HCT116 (cell line): ENCODE results near the gene ALDOC.

ENCODE experiments used
- EGR1 ChIP-seq: IDR thresholded peaks from 2 replicates; pipeline ENCODE4 v1.6.1; 2012; ENCODE audit warnings: low read depth
- POLR2AphosphoS5 ChIP-seq: IDR thresholded peaks from 2 replicates; pipeline ENCODE4 v1.6.1; 2011; ENCODE audit warnings: mild to moderate bottlenecking, low read depth, low read length, moderate library complexity
- RAD21 ChIP-seq: IDR thresholded peaks from 2 replicates; pipeline ENCODE4 v1.6.1; 2012; ENCODE audit warnings: low read depth, mild to moderate bottlenecking
- YY1 ChIP-seq: IDR thresholded peaks from 2 replicates; pipeline ENCODE4 v1.6.1; 2011; ENCODE audit warnings: low read length, low read depth, moderate library complexity, mild to moderate bottlenecking; ENCODE audit not compliant: insufficient replicate concordance; ENCODE audit errors: extremely low read depth
- ZFX ChIP-seq: fragments of 450-650 bp; IDR thresholded peaks from 2 replicates; pipeline ENCODE4 v1.6.1; 2017
- TF ChIP-seq, protein P1 (sequence below), 3 experiments: fragments of 200-600 bp in 1 of 3; sonication (generic) in 1 of 3; IDR thresholded peaks in 2 of 3; conservative IDR thresholded peaks in 1 of 3; 2 replicates each; pipeline ENCODE4 v1.5.1; 2012 to 2017; ENCODE audit warnings: low read depth in 2 of 3, low read length in 2 of 3, antibody characterized with exemption in 1 of 3, borderline replicate concordance in 1 of 3, control low read depth in 1 of 3, mild to moderate bottlenecking in 1 of 3, mixed read lengths in 1 of 3, mixed run types in 1 of 3, moderate library complexity in 1 of 3; ENCODE audit not compliant: insufficient read depth in 1 of 3

DNA sequence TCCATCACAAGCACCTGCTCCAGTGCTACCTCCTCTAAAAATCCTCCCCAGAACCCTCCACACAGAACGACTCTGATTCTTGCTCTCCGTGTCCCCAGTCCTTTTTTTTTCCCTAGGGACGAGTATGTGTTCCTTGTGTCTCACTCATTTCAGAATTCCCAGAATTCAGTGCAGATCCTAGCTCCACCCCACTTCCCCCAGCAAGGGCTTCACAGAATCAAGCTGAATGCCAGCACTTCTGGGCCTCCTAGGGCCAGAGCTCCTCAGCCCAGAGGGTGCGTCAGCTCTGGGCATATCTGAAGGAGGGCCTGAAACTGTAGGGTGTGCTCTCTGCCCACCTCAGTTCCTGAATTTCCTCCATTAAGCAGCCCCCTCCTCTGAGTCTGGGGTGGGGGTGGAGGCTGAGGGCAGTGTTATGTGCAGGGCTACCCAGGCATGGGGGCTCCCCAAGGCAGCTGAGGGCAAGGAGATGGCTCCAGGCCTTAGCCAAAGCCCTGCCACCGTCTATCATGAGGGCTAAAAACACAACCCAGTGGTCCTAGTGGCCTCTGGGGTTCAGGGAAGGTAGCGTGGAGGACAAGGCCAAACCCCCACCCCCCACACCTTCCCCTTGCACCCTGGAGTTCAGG is 30.8 kb downstream of the ALDOC start:
- TF ChIP-seq, protein P1, sequence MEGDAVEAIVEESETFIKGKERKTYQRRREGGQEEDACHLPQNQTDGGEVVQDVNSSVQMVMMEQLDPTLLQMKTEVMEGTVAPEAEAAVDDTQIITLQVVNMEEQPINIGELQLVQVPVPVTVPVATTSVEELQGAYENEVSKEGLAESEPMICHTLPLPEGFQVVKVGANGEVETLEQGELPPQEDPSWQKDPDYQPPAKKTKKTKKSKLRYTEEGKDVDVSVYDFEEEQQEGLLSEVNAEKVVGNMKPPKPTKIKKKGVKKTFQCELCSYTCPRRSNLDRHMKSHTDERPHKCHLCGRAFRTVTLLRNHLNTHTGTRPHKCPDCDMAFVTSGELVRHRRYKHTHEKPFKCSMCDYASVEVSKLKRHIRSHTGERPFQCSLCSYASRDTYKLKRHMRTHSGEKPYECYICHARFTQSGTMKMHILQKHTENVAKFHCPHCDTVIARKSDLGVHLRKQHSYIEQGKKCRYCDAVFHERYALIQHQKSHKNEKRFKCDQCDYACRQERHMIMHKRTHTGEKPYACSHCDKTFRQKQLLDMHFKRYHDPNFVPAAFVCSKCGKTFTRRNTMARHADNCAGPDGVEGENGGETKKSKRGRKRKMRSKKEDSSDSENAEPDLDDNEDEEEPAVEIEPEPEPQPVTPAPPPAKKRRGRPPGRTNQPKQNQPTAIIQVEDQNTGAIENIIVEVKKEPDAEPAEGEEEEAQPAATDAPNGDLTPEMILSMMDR (IDR thresholded peaks at IDR 0.05 in 2 of 3, conservative IDR thresholded peaks at IDR 0.05 in 1 of 3; ENCODE audit: borderline replicate concordance in 1 of 3, insufficient read depth in 1 of 3, low read depth in 2 of 3, low read length in 2 of 3), result no peak
- TF ChIP-seq EGR1 (no peak), ZFX (no peak), YY1 (no peak), RAD21 (no peak), POLR2AphosphoS5 (no peak)
